Measurements from ENCODE around the gene CCDC181. TPM values are rescaled to one million over a fixed set of nuclear protein-coding genes. Genes with fewer than 3 reads are reported as not detected.

CCDC181 gene
- polyA plus RNA-seq, 1 of the 3 experiments (the other 2 are of a cell fraction): 1.2 TPM

DNA sequence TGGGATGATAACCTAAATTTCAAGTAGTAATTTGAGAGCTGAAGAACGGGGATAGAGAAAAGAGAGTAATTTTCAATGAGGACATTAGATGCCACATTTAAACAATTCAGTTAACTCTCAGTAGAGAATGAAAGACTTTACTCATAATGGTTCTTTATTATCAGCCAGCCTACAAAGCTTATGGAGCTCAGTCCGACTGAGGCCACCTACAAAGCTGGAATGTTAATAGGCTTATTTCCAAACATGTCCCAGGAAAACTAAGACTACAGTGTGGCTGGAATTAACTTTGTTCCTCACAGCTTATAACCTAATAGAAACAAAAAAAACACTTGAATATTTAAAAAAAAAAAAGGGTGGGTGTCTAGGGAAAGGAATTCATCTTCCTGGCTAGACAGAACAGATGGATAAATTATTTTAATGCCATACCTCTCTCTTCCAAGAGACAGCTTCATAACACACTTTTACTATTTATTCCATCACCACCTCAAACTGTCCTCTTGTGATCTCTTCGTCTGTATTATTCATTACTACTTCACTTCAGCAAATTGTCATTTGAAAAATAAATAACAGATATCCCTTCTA, 48.6 kb upstream of the CCDC181 start:
- Histone ChIP-seq H3K27me3 (ENCODE audit: insufficient read depth) (no peaks in the 10 kb centered on the region), H3K4me1 (ENCODE audit: control insufficient read depth in 1 of 2, insufficient read depth in 2 of 2, low read depth in 1 of 2, low read length in 1 of 2) (no peaks in the 10 kb centered on the region; a peak in 1 of 4 replicates), H3K9me3 (no peaks in the 10 kb centered on the region), H3K36me3 (replicated peaks in 1 of 2; ENCODE audit: control insufficient read depth in 1 of 2, insufficient read depth in 2 of 2, low read length in 1 of 2) (peaks cover 0 to 13% of the 10 kb centered on the region in 2 experiments), H4K20me1 (ENCODE audit: insufficient read depth) (no peaks in the 10 kb centered on the region), H3K4me2 (no peak overlapping the region), H3K27ac (ENCODE audit: low read depth in 2 of 2, low read length in 1 of 2) (no peak overlapping the region), H3K79me2 (ENCODE audit: insufficient read depth) (peaks cover 6% of the 10 kb centered on the region; the same call in 1 of the 2 replicates), H3F3A (replicated peaks; ENCODE audit: insufficient read depth) (no peaks in the 10 kb centered on the region), H3K4me3 (ENCODE audit: low read depth in 2 of 2, low read length in 1 of 2) (no peak overlapping the region), H2AFZ (ENCODE audit: low read depth) (no peak overlapping the region), H3K9me2 (no peaks in the 10 kb centered on the region), H3K9ac (no peak overlapping the region)
- TF ChIP-seq, protein P1, sequence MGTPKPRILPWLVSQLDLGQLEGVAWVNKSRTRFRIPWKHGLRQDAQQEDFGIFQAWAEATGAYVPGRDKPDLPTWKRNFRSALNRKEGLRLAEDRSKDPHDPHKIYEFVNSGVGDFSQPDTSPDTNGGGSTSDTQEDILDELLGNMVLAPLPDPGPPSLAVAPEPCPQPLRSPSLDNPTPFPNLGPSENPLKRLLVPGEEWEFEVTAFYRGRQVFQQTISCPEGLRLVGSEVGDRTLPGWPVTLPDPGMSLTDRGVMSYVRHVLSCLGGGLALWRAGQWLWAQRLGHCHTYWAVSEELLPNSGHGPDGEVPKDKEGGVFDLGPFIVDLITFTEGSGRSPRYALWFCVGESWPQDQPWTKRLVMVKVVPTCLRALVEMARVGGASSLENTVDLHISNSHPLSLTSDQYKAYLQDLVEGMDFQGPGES (IDR thresholded peaks at IDR 0.05; ENCODE audit: low read depth, low read length): no peak
- TF ChIP-seq, protein P2, sequence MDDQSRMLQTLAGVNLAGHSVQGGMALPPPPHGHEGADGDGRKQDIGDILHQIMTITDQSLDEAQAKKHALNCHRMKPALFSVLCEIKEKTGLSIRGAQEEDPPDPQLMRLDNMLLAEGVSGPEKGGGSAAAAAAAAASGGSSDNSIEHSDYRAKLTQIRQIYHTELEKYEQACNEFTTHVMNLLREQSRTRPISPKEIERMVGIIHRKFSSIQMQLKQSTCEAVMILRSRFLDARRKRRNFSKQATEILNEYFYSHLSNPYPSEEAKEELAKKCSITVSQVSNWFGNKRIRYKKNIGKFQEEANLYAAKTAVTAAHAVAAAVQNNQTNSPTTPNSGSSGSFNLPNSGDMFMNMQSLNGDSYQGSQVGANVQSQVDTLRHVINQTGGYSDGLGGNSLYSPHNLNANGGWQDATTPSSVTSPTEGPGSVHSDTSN (IDR thresholded peaks at IDR 0.05): no peak
- TF ChIP-seq SIN3A (IDR thresholded peaks at IDR 0.05; ENCODE audit: borderline replicate concordance, low read depth, low read length): no peak
- TF ChIP-seq EP300 (IDR thresholded peaks at IDR 0.05; ENCODE audit: borderline replicate concordance in 1 of 2, low read depth in 1 of 2, low read length in 1 of 2): no peak
- no peak for TF ChIP-seq YY1 (IDR thresholded peaks at IDR 0.05; ENCODE audit: low read depth)
- TF ChIP-seq, protein P3, sequence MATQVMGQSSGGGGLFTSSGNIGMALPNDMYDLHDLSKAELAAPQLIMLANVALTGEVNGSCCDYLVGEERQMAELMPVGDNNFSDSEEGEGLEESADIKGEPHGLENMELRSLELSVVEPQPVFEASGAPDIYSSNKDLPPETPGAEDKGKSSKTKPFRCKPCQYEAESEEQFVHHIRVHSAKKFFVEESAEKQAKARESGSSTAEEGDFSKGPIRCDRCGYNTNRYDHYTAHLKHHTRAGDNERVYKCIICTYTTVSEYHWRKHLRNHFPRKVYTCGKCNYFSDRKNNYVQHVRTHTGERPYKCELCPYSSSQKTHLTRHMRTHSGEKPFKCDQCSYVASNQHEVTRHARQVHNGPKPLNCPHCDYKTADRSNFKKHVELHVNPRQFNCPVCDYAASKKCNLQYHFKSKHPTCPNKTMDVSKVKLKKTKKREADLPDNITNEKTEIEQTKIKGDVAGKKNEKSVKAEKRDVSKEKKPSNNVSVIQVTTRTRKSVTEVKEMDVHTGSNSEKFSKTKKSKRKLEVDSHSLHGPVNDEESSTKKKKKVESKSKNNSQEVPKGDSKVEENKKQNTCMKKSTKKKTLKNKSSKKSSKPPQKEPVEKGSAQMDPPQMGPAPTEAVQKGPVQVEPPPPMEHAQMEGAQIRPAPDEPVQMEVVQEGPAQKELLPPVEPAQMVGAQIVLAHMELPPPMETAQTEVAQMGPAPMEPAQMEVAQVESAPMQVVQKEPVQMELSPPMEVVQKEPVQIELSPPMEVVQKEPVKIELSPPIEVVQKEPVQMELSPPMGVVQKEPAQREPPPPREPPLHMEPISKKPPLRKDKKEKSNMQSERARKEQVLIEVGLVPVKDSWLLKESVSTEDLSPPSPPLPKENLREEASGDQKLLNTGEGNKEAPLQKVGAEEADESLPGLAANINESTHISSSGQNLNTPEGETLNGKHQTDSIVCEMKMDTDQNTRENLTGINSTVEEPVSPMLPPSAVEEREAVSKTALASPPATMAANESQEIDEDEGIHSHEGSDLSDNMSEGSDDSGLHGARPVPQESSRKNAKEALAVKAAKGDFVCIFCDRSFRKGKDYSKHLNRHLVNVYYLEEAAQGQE (IDR thresholded peaks at IDR 0.05; ENCODE audit: low read depth, low read length): no peak
- no peak for TF ChIP-seq RCOR1 (IDR thresholded peaks at IDR 0.05; ENCODE audit: low read length)
- TF ChIP-seq, protein P4, sequence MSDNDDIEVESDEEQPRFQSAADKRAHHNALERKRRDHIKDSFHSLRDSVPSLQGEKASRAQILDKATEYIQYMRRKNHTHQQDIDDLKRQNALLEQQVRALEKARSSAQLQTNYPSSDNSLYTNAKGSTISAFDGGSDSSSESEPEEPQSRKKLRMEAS (IDR thresholded peaks at IDR 0.05; ENCODE audit: low read depth): no peak
- TF ChIP-seq FOSL2 (IDR thresholded peaks at IDR 0.05; ENCODE audit: borderline replicate concordance, low read depth): no peak
- no peak for TF ChIP-seq ELF1 (IDR thresholded peaks at IDR 0.05)
- no peak for TF ChIP-seq TEAD4 (IDR thresholded peaks at IDR 0.05; ENCODE audit: borderline replicate concordance, insufficient read depth)
- TF ChIP-seq RFX5 (IDR thresholded peaks at IDR 0.05; ENCODE audit: low read length): no peak
- DNase-seq: no peak
- POLR2A ChIA-PET: no interaction called here
- 86% methylated on average over 3 of the region's 3 CpGs for WGBS (ENCODE audit: low lambda C conversion rate)
- CTCF ChIA-PET: interaction anchor here (0.9 to 1.5 kb wide), 2 partner anchors 34 to 70 kb away, joined by 3 to 5 read pairs; no protein-coding TSS in a partner anchor

Data from SK-N-SH (cell line).